Caco-2 (cell line): ENCODE data around the gene SLC12A7. TPM values are rescaled to one million over a fixed set of nuclear protein-coding genes. Genes with fewer than 3 reads are reported as not detected.

Experiments
- BruUV-seq: library from RNA; stranded (reverse); fragments of 400-500 nt; replicated peaks from 2 replicates; lab custom pipeline; 2021; lab: Mats Ljungman, UMichigan
- CTCF ChIA-PET: fragments of 300-600 bp; sonication (Branson Sonifier 250); formaldehyde crosslinking; loops from one replicate; lab custom pipeline; 2022; ENCODE audit warnings: antibody characterized with exemption; lab: Charles Lee
- POLR2A ChIA-PET: fragments of 300-600 bp; sonication (Branson Sonifier 250); formaldehyde crosslinking; loops from one replicate; lab custom pipeline; 2022; ENCODE audit warnings: antibody characterized with exemption; lab: Charles Lee
- DNase-seq, 2 experiments: peaks; one replicate each; pipeline versions ENCODE4 v3.0.0 to v3.0.0-alpha.2; 2020 to 2022
- H3K27me3 ChIP-seq: replicated peaks from 2 replicates; pipeline ENCODE4 v1.6.0; 2011; ENCODE audit warnings: low read length; ENCODE audit not compliant: control insufficient read depth, insufficient read depth
- H3K36me3 ChIP-seq: 2 replicates; pipeline ENCODE4 v1.5.1; 2011; ENCODE audit warnings: low read length; ENCODE audit not compliant: control insufficient read depth, insufficient read depth
- H3K4me1 ChIP-seq: fragments of 250-450 bp; sonication (Bioruptor Pico); 2 replicates; pipeline ENCODE4 v1.5.1; 2020; ENCODE audit warnings: mild to moderate bottlenecking
- H3K4me3 ChIP-seq: 2 replicates; pipeline ENCODE4 v1.5.1; 2011; ENCODE audit warnings: low read depth, mild to moderate bottlenecking, control low read depth, low read length
- H3K9me3 ChIP-seq: fragments of 250-450 bp; sonication (Bioruptor Pico); 2 replicates; pipeline ENCODE4 v1.5.1; 2020; ENCODE audit warnings: mild to moderate bottlenecking, moderate library complexity
- H3K27ac Mint-ChIP-seq: one replicate; pipeline ENCODE4 v1.8.0; 2022; ENCODE audit warnings: mixed read lengths; ENCODE audit not compliant: unreplicated experiment
- H3K27me3 Mint-ChIP-seq: one replicate; pipeline ENCODE4 v1.8.0; 2022; ENCODE audit warnings: mixed read lengths; ENCODE audit not compliant: insufficient read depth, unreplicated experiment
- H3K36me3 Mint-ChIP-seq: one replicate; pipeline ENCODE4 v1.8.0; 2022; ENCODE audit warnings: mild to moderate bottlenecking, mixed read lengths; ENCODE audit not compliant: insufficient read depth, unreplicated experiment
- H3K4me1 Mint-ChIP-seq: one replicate; pipeline ENCODE4 v1.8.0; 2022; ENCODE audit warnings: low read depth, mixed read lengths; ENCODE audit not compliant: unreplicated experiment
- H3K4me3 Mint-ChIP-seq: one replicate; pipeline ENCODE4 v1.8.0; 2022; ENCODE audit warnings: mild to moderate bottlenecking, moderate library complexity, mixed read lengths; ENCODE audit not compliant: unreplicated experiment
- H3K9me3 Mint-ChIP-seq: one replicate; pipeline ENCODE4 v1.8.0; 2022; ENCODE audit warnings: mixed read lengths; ENCODE audit not compliant: unreplicated experiment
- CTCF ChIP-seq, 2 experiments: fragments of 200-600 bp in 1 of 2; IDR thresholded peaks; 1 replicate in 1 of 2; 2 replicates in 1 of 2; pipeline versions ENCODE4 v1.5.1 to v1.8.0; 2011 to 2022; ENCODE audit warnings: antibody characterized with exemption in 1 of 2, control low read depth in 1 of 2, inconsistent platforms in 1 of 2, low read depth in 1 of 2, low read length in 1 of 2, mild to moderate bottlenecking in 1 of 2, moderate library complexity in 1 of 2; ENCODE audit not compliant: insufficient read depth in 1 of 2, severe bottlenecking in 1 of 2, unreplicated experiment in 1 of 2
- intact Hi-C: fragments of 100-400 bp; cut with micrococcal nuclease; formaldehyde crosslinking; loops from one replicate; pipeline ENCODE4 v1.10.0; 2022; ENCODE audit not compliant: unreplicated experiment
- total RNA-seq: library from RNA; stranded (reverse); gene quantifications from 2 replicates; pipeline ENCODE4 v1.2.3, GENCODE V29; 2022

Gene SLC12A7
- total RNA-seq, 1 experiment from 2014 or later: 41.7 TPM

- CTCF ChIA-PET: no interaction called here
- Mint-ChIP-seq H3K36me3 (peaks cover 13% of the 10 kb centered on the region), H3K27ac (no peak overlapping the region), H3K4me1 (no peaks in the 10 kb centered on the region), H3K27me3 (no peaks in the 10 kb centered on the region), H3K4me3 (no peak overlapping the region), H3K9me3 (no peaks in the 10 kb centered on the region)
- BruUV-seq: no TSS peak
- Histone ChIP-seq H3K4me3 (no peak overlapping the region), H3K27me3 (no peaks in the 10 kb centered on the region), H3K9me3 (no peaks in the 10 kb centered on the region), H3K36me3 (no peaks in the 10 kb centered on the region; the same call in none of the 2 replicates), H3K4me1 (no peaks in the 10 kb centered on the region)
- no peak for TF ChIP-seq CTCF (IDR thresholded peaks at IDR 0.05; ENCODE audit: insufficient read depth in 1 of 2, low read depth in 1 of 2, low read length in 1 of 2, severe bottlenecking in 1 of 2, unreplicated experiment in 1 of 2)
- POLR2A ChIA-PET: no interaction called here
- DNase-seq: no peak
- intact Hi-C loops: no loop called here
These were observed 15.0 kb downstream of the SLC12A7 start for GRCh38 chr5:1096838-1097237.

GRCh38 chr5:1095990-1096363 is 15.9 kb downstream of the SLC12A7 start:
- TF ChIP-seq CTCF (IDR thresholded peaks at IDR 0.05; ENCODE audit: insufficient read depth in 1 of 2, low read depth in 1 of 2, low read length in 1 of 2, severe bottlenecking in 1 of 2, unreplicated experiment in 1 of 2): no peak
- Histone ChIP-seq H3K4me1 (no peaks in the 10 kb centered on the region), H3K27me3 (no peaks in the 10 kb centered on the region), H3K36me3 (no peaks in the 10 kb centered on the region; the same call in none of the 2 replicates), H3K9me3 (no peaks in the 10 kb centered on the region), H3K4me3 (no peak overlapping the region)
- Mint-ChIP-seq H3K36me3 (peaks cover 13% of the 10 kb centered on the region), H3K4me1 (no peaks in the 10 kb centered on the region), H3K27ac (no peak overlapping the region), H3K9me3 (no peaks in the 10 kb centered on the region), H3K4me3 (no peak overlapping the region), H3K27me3 (no peaks in the 10 kb centered on the region)
- no TSS peak for BruUV-seq
- no peak for DNase-seq
- ChIA-PET CTCF (no interaction called here), POLR2A (no interaction called here)
- intact Hi-C loops: no loop called here

- no peak overlapping the region for H3K27ac Mint-ChIP-seq
- POLR2A ChIA-PET: no interaction called here
These were observed 16.4 kb downstream of the SLC12A7 start for GRCh38 chr5:1095302-1095989.

More at GRCh38 chr5:1095302-1095989, 16.4 kb downstream of the SLC12A7 start:
- H3K4me1 ChIP-seq: no peaks in the 10 kb centered on the region
- H3K27me3 Mint-ChIP-seq: no peaks in the 10 kb centered on the region
- H3K4me3 ChIP-seq: no peak overlapping the region
- no peak for DNase-seq
- no peaks in the 10 kb centered on the region for H3K27me3 ChIP-seq
- peaks cover 13% of the 10 kb centered on the region for H3K36me3 Mint-ChIP-seq
- CTCF ChIA-PET: no interaction called here
- no TSS peak for BruUV-seq
- no peak for TF ChIP-seq CTCF (IDR thresholded peaks at IDR 0.05; ENCODE audit: insufficient read depth in 1 of 2, low read depth in 1 of 2, low read length in 1 of 2, severe bottlenecking in 1 of 2, unreplicated experiment in 1 of 2)
- H3K4me1 Mint-ChIP-seq: no peaks in the 10 kb centered on the region
- no peaks in the 10 kb centered on the region for H3K9me3 ChIP-seq
- H3K4me3 Mint-ChIP-seq: no peak overlapping the region
- no peaks in the 10 kb centered on the region; the same call in none of the 2 replicates for H3K36me3 ChIP-seq
- no peaks in the 10 kb centered on the region for H3K9me3 Mint-ChIP-seq
- intact Hi-C loops: no loop called here
